HK-2 (cell line): ENCODE measurements around the gene ZFHX3.
"Not testable (repeated sequence)": the region's sequence is repeated elsewhere in the genome, so short reads cannot be mapped to it uniquely, and the experiment has no call there.

Experiments used
- DNase-seq: peaks from one replicate; pipeline ENCODE4 v3.0.0-alpha.2; 2018; ENCODE audit not compliant: unreplicated experiment

Gene ZFHX3

DNA sequence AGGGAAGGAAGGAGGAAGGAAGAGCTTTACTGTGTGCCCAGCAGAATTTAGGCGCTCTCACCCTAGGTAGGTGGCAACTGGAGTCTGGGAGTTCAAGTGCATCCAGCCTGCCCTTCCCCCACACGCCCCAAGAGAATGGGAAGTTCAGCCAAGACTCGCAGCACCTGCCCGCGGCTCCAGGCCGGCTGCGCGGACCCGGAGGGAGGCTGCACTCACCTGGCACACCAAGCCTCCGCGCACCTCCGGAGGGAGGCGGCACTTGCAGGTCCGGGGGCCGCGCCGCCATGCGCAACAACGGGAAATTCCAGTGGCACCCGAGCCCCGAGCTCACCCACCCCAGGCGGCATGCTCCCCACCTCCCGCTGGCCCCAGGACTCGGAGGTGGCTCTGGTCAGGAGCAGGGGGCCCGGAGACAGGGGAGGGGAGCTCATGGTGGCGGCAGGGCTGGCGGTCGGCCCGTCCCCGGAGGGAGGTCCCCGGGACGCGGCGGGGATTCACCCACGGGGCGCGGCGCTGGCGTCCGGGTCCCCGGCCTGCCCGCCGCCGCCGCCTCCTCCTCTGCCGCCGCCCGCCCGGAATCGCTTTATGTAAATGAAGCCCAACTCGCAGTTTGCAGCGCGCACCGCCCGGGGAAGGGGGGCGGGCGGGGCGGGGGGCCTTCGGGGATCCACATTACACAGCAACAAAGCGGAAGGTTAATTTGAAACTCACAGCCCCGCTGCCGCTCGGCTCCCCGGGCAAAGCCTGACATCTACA, at the start of gene ZFHX3:
Gene ZFHX3 (minus strand): TSS at position 593 of the 756 bp plus-strand sequence. CDS start 87,983 bp downstream, outside the sequence.
- DNase-seq = peak; percentile 74

GRCh38 chr16:73096510-73096909, 48.6 kb upstream of the ZFHX3 start:
- DNase-seq = no peak

GRCh38 chr16:73095885-73096421, 48.0 kb upstream of the ZFHX3 start:
- DNase-seq = no peak

DNA sequence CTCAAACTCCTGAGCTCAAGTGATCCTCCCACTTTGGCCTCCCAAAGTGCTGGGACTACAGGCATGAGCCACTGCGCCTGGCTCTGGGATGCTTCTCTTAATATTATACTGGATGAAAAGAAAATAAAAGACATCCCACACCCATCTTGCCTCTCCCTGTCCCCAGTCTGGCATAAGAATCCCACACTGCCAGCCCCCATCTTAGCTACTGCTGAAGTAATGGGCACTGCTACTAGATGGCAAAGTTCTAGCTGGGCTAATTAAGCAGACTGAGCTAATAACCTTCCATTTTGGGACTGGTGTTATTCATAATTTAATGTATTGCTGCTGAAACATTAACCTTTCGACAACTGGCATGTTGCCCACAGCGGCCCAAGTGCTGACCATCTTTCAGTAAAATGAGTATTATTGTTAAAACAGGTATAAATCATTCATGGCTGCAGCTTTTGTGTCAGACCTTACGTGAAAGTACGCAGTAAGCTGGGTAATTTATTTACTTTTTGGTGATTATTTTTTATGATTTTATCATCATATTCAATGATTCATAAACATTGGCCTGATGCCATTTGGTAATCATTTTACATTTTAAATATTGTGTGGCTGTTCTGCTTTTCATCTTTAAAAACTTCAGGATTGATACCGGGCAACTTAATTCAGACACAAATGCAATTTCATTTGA, 47.4 kb upstream of the ZFHX3 start:
- DNase-seq = no peak

DNA sequence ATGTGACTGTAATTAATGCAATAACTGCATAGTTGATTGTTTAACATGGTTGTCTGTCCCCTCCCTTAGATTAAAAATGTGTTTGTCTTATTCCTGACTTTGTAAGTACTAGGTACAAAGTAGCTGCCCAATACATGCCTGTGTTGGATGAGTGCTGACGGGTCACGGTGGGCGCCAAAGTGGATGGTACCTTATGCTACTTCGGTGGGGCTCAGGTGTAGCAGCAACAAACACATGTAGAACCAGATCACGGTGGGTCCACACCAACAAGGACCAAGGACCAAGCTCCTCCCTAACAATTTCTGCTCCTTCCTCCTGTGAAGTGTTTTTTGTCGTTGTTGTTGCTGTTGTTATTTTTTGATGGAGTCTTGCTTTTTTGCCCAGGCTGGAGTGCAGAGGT, 46.4 kb upstream of the ZFHX3 start:
- no peak for DNase-seq

GRCh38 chr16:73093146-73094144, 45.5 kb upstream of the ZFHX3 start:
- DNase-seq = no peak

DNA sequence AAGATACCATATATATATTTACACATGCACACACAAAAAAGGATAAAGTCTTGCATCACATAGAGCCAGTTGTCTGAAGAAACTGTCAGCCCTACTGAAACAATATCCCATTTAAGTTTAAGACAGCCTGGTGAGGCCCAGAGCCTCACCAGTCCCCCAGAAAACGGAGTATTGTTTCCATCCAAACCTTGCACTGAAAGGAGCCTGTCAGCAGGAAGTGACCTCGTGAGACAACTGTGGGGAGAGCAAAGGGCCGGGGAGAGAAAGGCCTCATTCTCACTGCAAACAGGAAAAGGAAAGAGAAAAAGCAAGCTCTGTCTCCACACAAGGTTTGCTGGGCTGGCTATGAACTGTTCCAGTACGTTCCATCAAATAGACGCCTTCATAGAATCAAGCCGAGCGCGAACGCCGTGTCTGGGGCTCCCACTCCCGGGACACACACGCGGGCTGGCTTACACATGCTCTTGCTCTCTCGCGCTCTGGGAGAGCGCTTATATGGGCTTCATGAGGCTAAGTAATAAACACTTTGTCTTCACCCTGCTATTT, 44.4 kb upstream of the ZFHX3 start:
- no peak for DNase-seq

DNA sequence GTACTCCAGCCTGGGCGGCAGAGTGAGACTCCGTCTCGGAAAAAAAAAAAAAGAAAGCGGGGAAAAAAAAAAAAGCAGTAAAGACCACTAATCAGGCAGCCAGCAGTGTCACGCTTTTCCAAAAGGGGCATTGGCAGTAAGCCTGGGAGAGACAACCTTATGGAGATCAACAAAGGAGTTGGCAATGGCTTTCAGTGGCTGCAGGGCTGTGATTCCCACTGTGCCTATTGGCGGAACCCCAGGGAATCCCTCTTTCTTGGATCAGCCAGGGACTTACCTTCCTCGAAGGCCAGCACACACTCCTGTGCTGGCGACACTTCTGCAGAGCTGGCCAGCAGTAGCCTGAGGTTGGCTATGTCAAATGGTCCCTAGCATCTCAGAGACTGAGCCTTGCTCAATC, 43.2 kb upstream of the ZFHX3 start:
- DNase-seq = no peak

DNA sequence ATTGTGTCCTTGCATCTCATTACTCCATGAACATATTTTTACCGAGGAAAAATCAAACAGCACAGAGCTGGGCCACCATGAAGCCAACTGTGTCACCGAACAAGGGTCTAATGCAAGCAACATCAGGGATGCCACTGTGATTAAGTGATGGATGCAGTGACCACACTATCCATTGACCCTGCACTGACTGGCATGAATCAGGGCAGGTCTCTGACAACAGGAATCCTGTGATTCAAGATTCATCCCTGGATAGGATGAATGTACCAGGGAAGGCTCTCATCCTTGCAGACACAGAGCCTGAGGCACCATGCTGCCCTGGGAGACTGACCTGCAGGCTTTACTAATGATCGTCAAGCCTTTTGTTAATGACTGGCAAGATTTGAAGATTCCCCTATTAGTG, 41.5 kb upstream of the ZFHX3 start:
- no peak for DNase-seq

- no peak for DNase-seq
Measured at GRCh38 chr16:73086108-73086507, 38.2 kb upstream of the ZFHX3 start.

DNA sequence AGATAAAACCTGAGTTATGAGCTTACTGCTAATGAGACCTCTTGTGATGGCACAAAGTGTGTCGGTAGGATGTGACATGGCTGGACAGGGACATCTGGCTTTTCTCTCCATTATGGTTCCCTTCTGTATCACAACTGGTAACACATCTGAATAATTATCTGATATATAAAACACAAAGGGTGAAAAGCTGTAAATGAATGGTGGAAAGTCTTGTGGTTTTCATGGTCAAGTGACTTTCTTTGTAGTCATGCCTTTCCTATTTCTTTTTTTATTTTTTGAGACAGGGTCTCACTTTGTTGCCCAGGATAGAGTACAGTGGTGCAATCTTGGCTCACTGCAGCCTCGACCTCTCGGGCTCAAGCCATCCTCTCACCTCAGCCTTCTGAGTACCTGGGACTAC, 35.3 kb upstream of the ZFHX3 start:
- no peak for DNase-seq

- DNase-seq = not testable (repeated sequence)
Measured at GRCh38 chr16:73082634-73083051, 34.7 kb upstream of the ZFHX3 start.

GRCh38 chr16:73080931-73081330, 33.0 kb upstream of the ZFHX3 start:
- DNase-seq = no peak

DNA sequence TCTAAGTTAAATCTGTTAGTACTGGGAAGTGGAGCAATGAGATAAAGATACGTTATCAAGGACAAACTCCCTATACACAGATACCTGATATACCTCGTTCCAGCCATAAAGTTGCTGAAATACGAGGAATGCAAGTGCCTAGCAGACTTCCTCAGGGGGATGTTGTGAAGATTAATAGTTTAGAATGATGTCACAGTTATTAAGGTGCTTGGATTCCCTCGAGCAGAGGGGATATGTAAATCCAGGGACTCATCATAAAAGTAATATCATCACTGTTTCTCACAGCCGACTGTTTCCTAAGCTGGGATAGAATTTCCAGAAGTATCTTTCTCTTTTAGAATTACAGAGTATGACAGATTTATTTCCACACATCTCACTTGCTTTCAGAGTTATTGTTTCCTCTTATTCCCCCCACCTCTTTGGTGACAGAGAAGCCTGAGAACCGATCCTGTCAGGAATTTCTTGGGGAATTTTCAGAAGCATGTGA, 28.4 kb upstream of the ZFHX3 start:
- no peak for DNase-seq

- no peak for DNase-seq
Measured at GRCh38 chr16:73074382-73074781, 26.5 kb upstream of the ZFHX3 start.

DNA sequence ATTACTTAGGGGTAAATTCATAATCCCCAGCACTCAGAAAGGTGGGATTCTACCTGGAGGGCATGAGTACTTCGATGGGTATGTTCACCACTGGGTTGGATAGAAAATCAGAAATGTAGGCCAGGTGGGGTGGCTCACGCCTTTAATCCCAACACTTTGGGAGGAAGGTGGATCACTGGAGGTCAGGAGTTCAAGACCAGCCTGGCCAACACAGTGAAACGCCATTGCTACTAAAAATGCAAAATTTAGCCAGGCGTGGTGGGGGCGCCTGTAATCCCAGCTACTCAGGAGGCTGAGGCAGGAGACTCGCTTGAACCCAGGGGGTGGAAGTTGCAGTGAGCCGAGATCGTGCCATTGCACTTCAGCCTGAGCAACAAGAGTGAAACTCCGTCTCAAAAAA, 24.1 kb upstream of the ZFHX3 start:
- DNase-seq = not testable (repeated sequence)

- DNase-seq = no peak
Measured at GRCh38 chr16:73071131-73071940, 23.4 kb upstream of the ZFHX3 start.

GRCh38 chr16:73069581-73070262, 21.8 kb upstream of the ZFHX3 start:
- DNase-seq = no peak

- DNase-seq = peak; percentile 79
Measured at GRCh38 chr16:73068541-73069401, 20.8 kb upstream of the ZFHX3 start.
